Fibroblast of lung (primary cell): Measurements from ENCODE around the gene LDLRAD3. TPM values are rescaled to one million over a fixed set of nuclear protein-coding genes. Genes with fewer than 3 reads are reported as not detected.
A peak's percentile ranks its signal among the peaks of the same experiment; 100 is the strongest.

Source experiments
- DNase-seq, 2 donors: peaks; one replicate each; pipeline versions ENCODE4 v3.0.0 to v3.0.0-alpha.2; 2010; ENCODE audit warnings: low read depth in 2 of 2
- H2AFZ ChIP-seq: 2 replicates; pipeline ENCODE4 v1.5.1; 2012; ENCODE audit warnings: low read length, control low read depth, inconsistent platforms
- H3K27ac ChIP-seq: 2 replicates; pipeline ENCODE4 v1.5.1; 2011; ENCODE audit warnings: low read length, control low read depth; ENCODE audit not compliant: insufficient read depth
- H3K27me3 ChIP-seq: 2 replicates; pipeline ENCODE4 v1.5.1; 2011; ENCODE audit warnings: mild to moderate bottlenecking, low read length; ENCODE audit not compliant: control insufficient read depth, insufficient read depth
- H3K36me3 ChIP-seq: 2 replicates; pipeline ENCODE4 v1.5.1; 2011; ENCODE audit warnings: low read length; ENCODE audit not compliant: control insufficient read depth, insufficient read depth
- H3K4me1 ChIP-seq: 2 replicates; pipeline ENCODE4 v1.5.1; 2011; ENCODE audit warnings: low read length; ENCODE audit not compliant: control insufficient read depth, insufficient read depth; ENCODE audit errors: extremely low read depth
- H3K4me2 ChIP-seq: 2 replicates; pipeline ENCODE4 v1.5.1; 2011; ENCODE audit warnings: low read length, control low read depth; ENCODE audit not compliant: insufficient read depth; ENCODE audit errors: extremely low read depth
- H3K4me3 ChIP-seq, 4 experiments: fragments of 200-600 bp in 1 of 4; sonication (generic) in 1 of 4; replicated peaks in 1 of 4; 2 replicates each; pipeline ENCODE4 v1.5.1; 2011 to 2016; ENCODE audit warnings: low read length in 4 of 4, low read depth in 3 of 4, mild to moderate bottlenecking in 3 of 4, control low read depth in 2 of 4, inconsistent platforms in 1 of 4, mixed read lengths in 1 of 4; ENCODE audit not compliant: insufficient read depth in 1 of 4; ENCODE audit errors: control extremely low read depth in 1 of 4
- H3K79me2 ChIP-seq: 2 replicates; pipeline ENCODE4 v1.5.1; 2012; ENCODE audit warnings: mild to moderate bottlenecking, low read length, inconsistent platforms; ENCODE audit not compliant: control insufficient read depth, insufficient read depth
- H3K9ac ChIP-seq: 2 replicates; pipeline ENCODE4 v1.5.1; 2011; ENCODE audit warnings: mild to moderate bottlenecking, low read length, control low read depth; ENCODE audit not compliant: insufficient read depth
- H3K9me3 ChIP-seq: 2 replicates; pipeline ENCODE4 v1.5.1; 2012; ENCODE audit warnings: low read depth, low read length; ENCODE audit not compliant: control insufficient read depth, insufficient read depth
- H4K20me1 ChIP-seq: 2 replicates; pipeline ENCODE4 v1.5.1; 2011; ENCODE audit warnings: low read length; ENCODE audit not compliant: control insufficient read depth, insufficient read depth; ENCODE audit errors: extremely low read depth
- CTCF ChIP-seq, 2 donors: IDR thresholded peaks in 1 of 2; conservative IDR thresholded peaks in 1 of 2; 1 replicate in 1 of 2; 2 replicates in 1 of 2; pipeline ENCODE4 v1.5.1; 2011 to 2012; ENCODE audit warnings: low read length in 2 of 2, control low read depth in 1 of 2, inconsistent platforms in 1 of 2, low read depth in 1 of 2, mild to moderate bottlenecking in 1 of 2
- EZH2 ChIP-seq: IDR thresholded peaks from 2 replicates; pipeline ENCODE4 v1.5.1; 2012; ENCODE audit warnings: low read length, control low read depth, mild to moderate bottlenecking; ENCODE audit errors: missing control alignments
- polyA plus RNA-seq, 2 donors: library from polyadenylated mRNA; depleted of rRNA in 1 of 2; stranded (reverse) in 1 of 2; unstranded in 1 of 2; fragments of >200 nt; gene quantifications; 2 replicates each; pipeline ENCODE4 v1.2.1, GENCODE V29; 2011 to 2012; ENCODE audit warnings: missing spikeins in 1 of 2
- total RNA-seq: library from RNA; depleted of rRNA; stranded (reverse); fragments of >200 nt; gene quantifications from 2 replicates; pipeline ENCODE4 v1.2.1, GENCODE V29; 2014

Gene LDLRAD3
- total and polyA plus RNA-seq, 2 donors (not counting 1 experiment from before 2014, with no cell fraction given), result 3.8 to 7.8 TPM

GRCh38 chr11:36233204-36233603, 289.3 kb downstream of the LDLRAD3 start:
- no peak overlapping the region for H3K27ac ChIP-seq
- peak; percentile 35 to 53 for DNase-seq
- no peak overlapping the region for H3K9ac ChIP-seq
- H3K36me3 ChIP-seq, result no peaks in the 10 kb centered on the region
- no peaks in the 10 kb centered on the region for H4K20me1 ChIP-seq
- no peaks in the 10 kb centered on the region for H3K79me2 ChIP-seq
- H3K4me1 ChIP-seq, result peaks cover 2% of the 10 kb centered on the region
- no peaks in the 10 kb centered on the region for H3K9me3 ChIP-seq
- TF ChIP-seq CTCF (conservative IDR thresholded peaks at IDR 0.05 in 1 of 2, IDR thresholded peaks at IDR 0.05 in 1 of 2; ENCODE audit: low read depth in 1 of 2, low read length in 2 of 2) (no peak), EZH2 (no peak)
- no peak overlapping the region for H3K4me3 ChIP-seq
- no peak overlapping the region for H2AFZ ChIP-seq
- no peak overlapping the region for H3K4me2 ChIP-seq
- no peaks in the 10 kb centered on the region for H3K27me3 ChIP-seq

GRCh38 chr11:36234825-36235224, 291.0 kb downstream of the LDLRAD3 start:
- Histone ChIP-seq H3K36me3 (no peaks in the 10 kb centered on the region), H3K4me3 (no peak overlapping the region), H3K9ac (no peak overlapping the region), H3K27ac (no peak overlapping the region), H3K27me3 (no peaks in the 10 kb centered on the region), H4K20me1 (no peaks in the 10 kb centered on the region), H3K79me2 (no peaks in the 10 kb centered on the region), H3K4me1 (peaks cover 2% of the 10 kb centered on the region), H3K4me2 (no peak overlapping the region), H2AFZ (no peak overlapping the region), H3K9me3 (no peaks in the 10 kb centered on the region)
- TF ChIP-seq EZH2 (no peak), CTCF (conservative IDR thresholded peaks at IDR 0.05 in 1 of 2, IDR thresholded peaks at IDR 0.05 in 1 of 2; ENCODE audit: low read depth in 1 of 2, low read length in 2 of 2) (no peak)
- DNase-seq, result no peak

GRCh38 chr11:36235750-36236149, 291.9 kb downstream of the LDLRAD3 start:
- H3K36me3 ChIP-seq, result no peaks in the 10 kb centered on the region
- no peaks in the 10 kb centered on the region for H3K79me2 ChIP-seq
- H3K9ac ChIP-seq, result no peak overlapping the region
- no peak overlapping the region for H2AFZ ChIP-seq
- no peak overlapping the region for H3K4me2 ChIP-seq
- H3K27me3 ChIP-seq, result no peaks in the 10 kb centered on the region
- TF ChIP-seq EZH2, result no peak
- TF ChIP-seq CTCF (conservative IDR thresholded peaks at IDR 0.05 in 1 of 2, IDR thresholded peaks at IDR 0.05 in 1 of 2; ENCODE audit: low read depth in 1 of 2, low read length in 2 of 2), result no peak
- no peak overlapping the region for H3K4me3 ChIP-seq
- peak in 1 of 2 donors; percentile 39 for DNase-seq
- no peaks in the 10 kb centered on the region for H4K20me1 ChIP-seq
- H3K4me1 ChIP-seq, result peaks cover 2% of the 10 kb centered on the region
- no peaks in the 10 kb centered on the region for H3K9me3 ChIP-seq
- no peak overlapping the region for H3K27ac ChIP-seq
